Measurements from ENCODE around the gene CXCR5. TPM values are rescaled to one million over a fixed set of nuclear protein-coding genes. Genes with fewer than 3 reads are reported as not detected.

Gene CXCR5
- total and polyA plus RNA-seq, 2 donors (not counting 1 experiment from before 2014, with no cell fraction given): 111 to 163 TPM

DNA sequence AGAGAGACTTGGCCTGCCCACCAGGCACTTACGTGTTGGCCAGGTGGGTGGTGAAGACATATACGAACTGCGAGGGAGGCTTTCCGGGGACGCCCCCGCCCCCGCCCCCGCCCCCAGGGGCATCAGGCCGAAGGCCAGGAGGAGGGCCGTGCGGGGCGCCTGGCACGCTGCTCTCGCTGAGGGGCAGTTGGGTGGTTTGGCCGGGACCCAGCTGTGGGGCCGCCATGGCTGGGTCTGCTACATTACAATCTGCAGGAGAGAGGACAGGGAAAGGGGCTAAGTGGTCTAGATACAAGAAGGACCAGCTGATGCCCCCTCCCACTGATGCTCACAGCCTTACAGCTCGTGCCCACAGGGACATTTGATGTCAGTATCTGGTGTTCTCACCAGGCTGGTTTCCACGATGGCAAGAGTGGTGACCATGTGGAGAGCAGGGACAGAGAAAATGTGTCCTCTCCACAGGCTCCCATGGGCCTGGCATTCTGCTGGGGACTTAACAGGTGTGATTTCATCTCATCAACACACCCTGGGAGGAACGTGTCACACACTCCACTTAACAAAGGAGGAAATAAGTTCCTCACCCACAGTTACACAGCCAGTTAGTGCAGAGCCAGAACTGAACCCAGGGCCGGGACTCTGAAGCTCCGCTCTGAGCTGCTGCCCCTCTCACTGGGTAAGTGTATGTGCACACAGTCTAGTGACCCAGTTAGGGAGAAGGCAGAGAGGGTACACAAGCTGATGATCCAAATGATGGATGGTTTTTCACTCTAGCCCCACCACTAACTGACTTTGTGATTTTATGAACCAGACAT lies 19.7 kb downstream of the CXCR5 start:
- DNase-seq (no peak), ATAC-seq (ENCODE audit: low read depth) (no peak)
- no peak overlapping the region for H3K27ac Mint-ChIP-seq
- no peak overlapping the region for H2AFZ ChIP-seq (ENCODE audit: insufficient read depth, low read depth, low read length, poor library complexity, severe bottlenecking)
- peaks cover 0 to 69% of the 10 kb centered on the region in 2 experiments for H3K36me3 ChIP-seq (replicated peaks in 1 of 2; ENCODE audit: control extremely low read depth in 1 of 2, control insufficient read depth in 1 of 2, extremely low read depth in 1 of 2, insufficient read depth in 2 of 2, low read length in 1 of 2)
- no peak overlapping the region for H3K4me3 Mint-ChIP-seq
- no peaks in the 10 kb centered on the region for H3K27me3 ChIP-seq (replicated peaks in 1 of 4; ENCODE audit: control extremely low read depth in 1 of 4, control insufficient read depth in 3 of 4, insufficient read depth in 4 of 4, low read length in 3 of 4)
- no peak overlapping the region for H3K9ac ChIP-seq (ENCODE audit: low read length)
- H3K79me2 ChIP-seq (ENCODE audit: control insufficient read depth, insufficient read depth, low read length): peaks cover 48% of the 10 kb centered on the region
- intact Hi-C loops (cut with micrococcal nuclease): no loop called here
- peak overlapping the region; percentile 11 for H3K4me2 ChIP-seq (replicated peaks; ENCODE audit: low read depth, low read length, poor library complexity, severe bottlenecking)
- peaks cover 13 to 21% of the 10 kb centered on the region in 2 donors for H3K4me1 ChIP-seq (ENCODE audit: control insufficient read depth in 2 of 2, insufficient read depth in 2 of 2, low read length in 2 of 2)
- no peaks in the 10 kb centered on the region for H3K9me3 ChIP-seq (ENCODE audit: control extremely low read depth in 1 of 3, control insufficient read depth in 2 of 3, insufficient read depth in 1 of 3, low read length in 2 of 3)
- H3K27me3 Mint-ChIP-seq: no peaks in the 10 kb centered on the region
- H3K9me3 Mint-ChIP-seq (ENCODE audit: insufficient read depth): no peaks in the 10 kb centered on the region
- H3K4me1 Mint-ChIP-seq: peaks cover 28% of the 10 kb centered on the region
- no peak for TF ChIP-seq EZH2 (IDR thresholded peaks at IDR 0.05; ENCODE audit: borderline replicate concordance, insufficient read depth, low read depth, low read length, poor library complexity, severe bottlenecking)
- TF ChIP-seq, protein P1, sequence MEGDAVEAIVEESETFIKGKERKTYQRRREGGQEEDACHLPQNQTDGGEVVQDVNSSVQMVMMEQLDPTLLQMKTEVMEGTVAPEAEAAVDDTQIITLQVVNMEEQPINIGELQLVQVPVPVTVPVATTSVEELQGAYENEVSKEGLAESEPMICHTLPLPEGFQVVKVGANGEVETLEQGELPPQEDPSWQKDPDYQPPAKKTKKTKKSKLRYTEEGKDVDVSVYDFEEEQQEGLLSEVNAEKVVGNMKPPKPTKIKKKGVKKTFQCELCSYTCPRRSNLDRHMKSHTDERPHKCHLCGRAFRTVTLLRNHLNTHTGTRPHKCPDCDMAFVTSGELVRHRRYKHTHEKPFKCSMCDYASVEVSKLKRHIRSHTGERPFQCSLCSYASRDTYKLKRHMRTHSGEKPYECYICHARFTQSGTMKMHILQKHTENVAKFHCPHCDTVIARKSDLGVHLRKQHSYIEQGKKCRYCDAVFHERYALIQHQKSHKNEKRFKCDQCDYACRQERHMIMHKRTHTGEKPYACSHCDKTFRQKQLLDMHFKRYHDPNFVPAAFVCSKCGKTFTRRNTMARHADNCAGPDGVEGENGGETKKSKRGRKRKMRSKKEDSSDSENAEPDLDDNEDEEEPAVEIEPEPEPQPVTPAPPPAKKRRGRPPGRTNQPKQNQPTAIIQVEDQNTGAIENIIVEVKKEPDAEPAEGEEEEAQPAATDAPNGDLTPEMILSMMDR (IDR thresholded peaks at IDR 0.05): no peak
- H4K20me1 ChIP-seq (ENCODE audit: control insufficient read depth, insufficient read depth, low read length, poor library complexity, severe bottlenecking): peaks cover 32% of the 10 kb centered on the region
- WGBS (ENCODE audit: insufficient coverage): 87% methylated on average over 20 of the region's 21 CpGs
- POLR2A ChIA-PET: interaction anchor here (0.5 to 1.7 kb wide), 4 partner anchors 10 to 126 kb away, joined by 3 to 5 read pairs (median 4); partner anchors contain the start of gene BCL9L
- H3K27ac ChIP-seq (ENCODE audit: low read length in 2 of 2): peak overlapping the region; percentile 2 to 41
- H3K4me3 ChIP-seq (ENCODE audit: control extremely low read depth in 1 of 5, extremely low read depth in 1 of 5, insufficient read depth in 1 of 5, low read depth in 2 of 5, low read length in 4 of 5): no peak overlapping the region
- CTCF ChIA-PET: interaction anchor here (0.5 to 15.2 kb wide), 7 partner anchors 8 to 425 kb away, joined by 3 to 288 read pairs (median 5); partner anchors contain the start of genes BCL9L, CXCR5, DDX6 and UPK2
